Fibroblast of lung (primary cell): ENCODE measurements around the gene JAG2.

Source experiments
- EZH2 ChIP-seq: IDR thresholded peaks from 2 replicates; pipeline ENCODE4 v1.5.1; 2012; ENCODE audit warnings: low read length, control low read depth, mild to moderate bottlenecking; ENCODE audit errors: missing control alignments
- TF ChIP-seq, protein P1 (sequence below), 2 donors: IDR thresholded peaks in 1 of 2; conservative IDR thresholded peaks in 1 of 2; 1 replicate in 1 of 2; 2 replicates in 1 of 2; pipeline ENCODE4 v1.5.1; 2011 to 2012; ENCODE audit warnings: low read length in 2 of 2, control low read depth in 1 of 2, inconsistent platforms in 1 of 2, low read depth in 1 of 2, mild to moderate bottlenecking in 1 of 2

DNA sequence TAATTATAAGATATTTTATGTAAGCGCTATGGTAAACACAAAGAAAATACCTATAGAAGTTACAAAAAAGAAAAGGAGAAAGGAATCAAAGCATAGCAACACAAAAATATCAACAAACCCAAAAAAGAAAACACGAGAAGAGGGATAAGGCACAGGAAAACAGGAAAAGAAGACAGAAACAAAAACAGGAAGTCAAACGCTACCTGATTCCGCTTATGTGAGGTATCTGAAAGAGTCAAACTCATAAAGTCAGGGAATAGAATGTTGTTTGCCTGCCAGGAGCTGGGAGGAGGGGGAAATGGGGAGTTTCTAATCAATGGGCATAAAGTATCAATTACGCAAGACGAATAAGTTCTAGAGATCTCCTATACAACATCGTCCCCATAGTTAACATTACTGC is 63.4 kb downstream of the JAG2 start:
- no peak for TF ChIP-seq EZH2
- TF ChIP-seq, protein P1, sequence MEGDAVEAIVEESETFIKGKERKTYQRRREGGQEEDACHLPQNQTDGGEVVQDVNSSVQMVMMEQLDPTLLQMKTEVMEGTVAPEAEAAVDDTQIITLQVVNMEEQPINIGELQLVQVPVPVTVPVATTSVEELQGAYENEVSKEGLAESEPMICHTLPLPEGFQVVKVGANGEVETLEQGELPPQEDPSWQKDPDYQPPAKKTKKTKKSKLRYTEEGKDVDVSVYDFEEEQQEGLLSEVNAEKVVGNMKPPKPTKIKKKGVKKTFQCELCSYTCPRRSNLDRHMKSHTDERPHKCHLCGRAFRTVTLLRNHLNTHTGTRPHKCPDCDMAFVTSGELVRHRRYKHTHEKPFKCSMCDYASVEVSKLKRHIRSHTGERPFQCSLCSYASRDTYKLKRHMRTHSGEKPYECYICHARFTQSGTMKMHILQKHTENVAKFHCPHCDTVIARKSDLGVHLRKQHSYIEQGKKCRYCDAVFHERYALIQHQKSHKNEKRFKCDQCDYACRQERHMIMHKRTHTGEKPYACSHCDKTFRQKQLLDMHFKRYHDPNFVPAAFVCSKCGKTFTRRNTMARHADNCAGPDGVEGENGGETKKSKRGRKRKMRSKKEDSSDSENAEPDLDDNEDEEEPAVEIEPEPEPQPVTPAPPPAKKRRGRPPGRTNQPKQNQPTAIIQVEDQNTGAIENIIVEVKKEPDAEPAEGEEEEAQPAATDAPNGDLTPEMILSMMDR (conservative IDR thresholded peaks at IDR 0.05 in 1 of 2, IDR thresholded peaks at IDR 0.05 in 1 of 2; ENCODE audit: low read depth in 1 of 2, low read length in 2 of 2): no peak
